DMS 273 (cell line): ENCODE results near the gene DZIP3.
"Not testable (repeated sequence)": the region's sequence is repeated elsewhere in the genome, so short reads cannot be mapped to it uniquely, and the experiment has no call there.

Experiments
- DNase-seq: peaks from one replicate; lab custom pipeline; 2025; ENCODE audit not compliant: unreplicated experiment; lab: John Stamatoyannopoulos, UW

The DZIP3 gene

DNA sequence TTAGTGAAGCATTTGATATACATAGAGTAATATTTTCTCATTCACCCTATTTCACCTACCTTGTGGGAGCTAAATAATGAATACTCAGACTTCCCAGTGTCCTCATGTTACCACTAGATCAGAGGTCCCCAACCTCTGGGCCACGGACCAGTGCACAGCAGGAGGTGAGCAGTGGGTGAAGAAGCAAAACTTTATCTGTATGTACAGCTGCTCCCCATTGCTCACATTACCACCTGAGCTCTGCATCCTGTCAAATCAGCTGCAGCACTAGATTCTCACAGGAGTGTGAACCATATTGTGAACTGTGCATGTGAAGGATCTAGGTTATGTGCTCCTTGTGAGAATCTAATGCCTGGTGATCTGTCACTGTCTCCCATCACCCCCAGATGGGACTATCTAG, 88.3 kb downstream of the DZIP3 start:
- no peak for DNase-seq

GRCh38 chr3:108692286-108692685, 102.8 kb downstream of the DZIP3 start:
- not testable (repeated sequence) for DNase-seq

GRCh38 chr3:108698461-108698860, 108.9 kb downstream of the DZIP3 start:
- no peak for DNase-seq

- no peak for DNase-seq
These were observed 115.5 kb downstream of the DZIP3 start for GRCh38 chr3:108705045-108705444.

DNA sequence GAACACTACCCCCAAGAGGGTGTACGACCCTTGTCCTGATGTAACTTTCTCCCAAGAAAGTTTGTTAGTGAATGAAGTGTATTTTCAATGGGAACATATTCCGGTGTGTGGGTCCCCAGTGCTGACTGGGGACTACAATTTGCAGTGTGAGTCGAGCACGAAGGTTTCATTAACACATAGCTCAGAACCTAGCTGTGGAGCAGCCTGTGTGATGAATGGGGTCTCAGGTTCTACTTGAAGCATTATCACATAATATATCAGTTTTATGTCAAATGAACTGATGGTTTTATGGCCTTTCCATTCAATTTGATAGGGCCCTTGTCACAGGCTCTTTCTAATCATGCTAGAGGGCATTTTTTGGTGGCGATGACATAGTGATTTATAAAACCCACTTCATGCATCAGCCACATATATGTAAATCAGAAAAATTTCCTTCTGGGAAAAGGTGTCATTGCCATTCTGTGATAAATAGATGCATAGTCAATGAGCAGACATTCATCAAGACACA, 123.5 kb downstream of the DZIP3 start:
- DNase-seq = no peak

DNA sequence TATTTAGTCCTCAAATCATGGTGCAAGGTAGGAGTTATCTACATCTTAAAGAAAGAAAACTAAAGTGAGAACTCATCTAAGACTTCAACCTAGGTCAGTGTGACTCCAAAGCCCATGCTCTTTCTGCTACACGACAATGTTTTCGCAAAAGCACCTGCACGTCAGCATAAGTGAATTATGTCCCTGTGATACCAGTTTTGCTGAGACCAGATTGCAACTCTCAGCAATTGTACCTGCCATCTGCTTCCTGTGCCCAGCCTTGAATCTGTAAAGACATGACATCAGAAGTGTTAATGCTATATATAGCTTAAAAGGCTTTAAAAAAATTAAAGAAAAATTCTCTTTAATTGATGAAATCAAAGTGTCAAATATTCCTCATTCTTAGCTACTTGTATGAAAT, 124.3 kb downstream of the DZIP3 start:
- DNase-seq = peak; percentile 18

DNA sequence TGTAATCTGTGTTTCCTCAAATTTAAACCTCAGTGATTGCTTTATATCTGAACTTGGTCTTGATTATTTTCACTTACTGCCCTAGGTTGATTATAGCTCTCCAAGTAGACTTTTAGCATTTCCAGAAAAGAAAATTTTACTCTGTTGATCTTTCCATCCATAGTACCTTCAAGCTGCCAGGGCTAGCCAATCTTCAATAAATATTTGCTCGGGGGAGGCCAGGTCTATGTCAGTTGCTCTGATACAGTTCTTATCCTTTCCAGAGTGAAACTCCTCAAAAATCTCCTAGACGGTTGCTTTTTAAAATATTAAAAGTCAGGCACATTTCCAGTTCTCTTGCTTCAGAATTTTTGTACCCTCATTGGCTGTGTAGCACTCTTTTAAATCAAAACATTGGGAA, 128.9 kb downstream of the DZIP3 start:
- DNase-seq = no peak

DNA sequence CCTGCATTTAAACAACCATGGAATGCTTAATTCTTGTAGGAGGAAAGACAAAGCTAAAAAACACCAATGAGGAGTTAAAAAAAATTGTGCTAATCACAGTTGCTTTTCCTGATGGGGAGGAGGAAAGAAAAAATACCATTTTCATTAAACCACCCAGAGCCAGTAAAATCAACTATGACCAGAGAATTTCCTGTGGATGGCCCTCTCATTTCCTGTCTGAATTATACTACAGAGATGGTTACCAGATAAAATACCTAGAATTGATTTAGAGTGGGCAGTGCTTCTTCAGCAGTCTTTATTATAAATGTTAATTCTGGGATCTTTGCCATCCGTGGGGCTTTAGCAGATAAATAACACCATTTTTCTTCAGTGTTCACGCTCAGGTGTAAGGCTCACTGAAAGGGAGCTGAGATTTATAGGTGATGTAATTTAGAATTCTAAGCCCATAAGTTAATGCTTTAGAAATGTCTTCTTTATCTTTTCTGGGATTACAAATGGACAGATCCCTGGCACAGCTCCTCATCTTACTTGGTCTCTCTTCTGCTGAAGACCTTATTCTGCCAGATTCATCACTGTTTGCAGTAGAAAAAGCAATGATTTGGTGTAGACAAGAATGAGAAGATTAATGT, 129.8 kb downstream of the DZIP3 start:
- no peak for DNase-seq

DNA sequence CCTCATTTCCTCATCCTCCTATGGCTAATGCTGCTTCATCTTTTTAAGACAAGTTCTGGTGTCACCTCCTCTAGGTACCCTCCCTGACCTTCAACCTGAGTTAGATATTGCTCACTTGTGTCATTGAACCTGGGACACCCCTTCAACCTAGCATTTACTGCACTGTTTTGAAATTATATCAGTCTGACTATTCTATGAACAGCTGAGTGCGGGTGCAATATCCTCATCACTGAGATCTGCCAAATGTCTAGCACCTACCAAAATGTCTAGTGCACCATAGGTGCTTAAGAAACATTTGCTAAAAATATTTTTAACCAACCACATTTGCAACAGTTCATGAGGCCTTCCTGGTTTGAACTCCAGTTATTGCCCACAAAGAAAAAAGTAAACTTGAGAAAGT, 133.2 kb downstream of the DZIP3 start:
- DNase-seq = no peak

DNA sequence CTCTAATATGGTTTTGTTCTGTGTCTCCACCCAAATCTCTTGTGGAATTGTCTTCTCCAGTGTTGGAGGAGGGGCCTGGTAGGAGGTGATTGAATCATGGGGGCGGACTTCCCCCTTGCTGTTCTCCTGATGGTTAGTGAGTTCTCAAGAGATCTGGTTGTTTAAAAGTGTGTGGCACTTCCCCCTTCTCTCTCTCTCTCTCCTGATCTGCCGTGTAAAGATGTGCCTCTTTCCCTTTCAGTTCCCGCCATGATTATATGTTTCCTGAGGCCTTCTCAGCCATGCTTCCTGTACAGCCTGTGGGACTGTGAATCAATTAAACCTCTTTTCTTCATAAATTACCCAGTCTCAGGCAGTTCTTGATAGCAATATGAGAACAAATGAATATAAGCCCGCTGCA, 134.6 kb downstream of the DZIP3 start:
- no peak for DNase-seq

DNA sequence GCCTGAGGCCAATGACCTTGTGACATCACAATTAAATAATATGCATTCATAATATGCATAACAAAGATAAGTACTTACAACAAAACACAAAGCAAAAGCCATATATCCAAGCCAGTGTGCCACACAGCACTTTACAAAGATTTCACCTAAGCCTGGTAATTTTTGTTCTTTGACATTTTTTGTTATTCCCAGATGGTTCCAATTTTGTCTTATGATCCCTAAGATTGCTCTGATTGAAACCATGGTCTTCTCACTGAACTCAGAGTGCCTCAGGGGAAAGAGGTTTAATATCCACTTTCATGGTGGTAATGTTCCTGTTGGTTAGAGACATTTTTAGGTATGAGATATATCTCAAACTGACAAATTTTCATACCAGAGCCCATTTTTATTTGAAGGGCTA, 138.6 kb downstream of the DZIP3 start:
- DNase-seq = no peak

- no peak for DNase-seq
These were observed 139.4 kb downstream of the DZIP3 start for GRCh38 chr3:108728934-108729333.

GRCh38 chr3:108736821-108737220, 147.3 kb downstream of the DZIP3 start:
- no peak for DNase-seq

DNA sequence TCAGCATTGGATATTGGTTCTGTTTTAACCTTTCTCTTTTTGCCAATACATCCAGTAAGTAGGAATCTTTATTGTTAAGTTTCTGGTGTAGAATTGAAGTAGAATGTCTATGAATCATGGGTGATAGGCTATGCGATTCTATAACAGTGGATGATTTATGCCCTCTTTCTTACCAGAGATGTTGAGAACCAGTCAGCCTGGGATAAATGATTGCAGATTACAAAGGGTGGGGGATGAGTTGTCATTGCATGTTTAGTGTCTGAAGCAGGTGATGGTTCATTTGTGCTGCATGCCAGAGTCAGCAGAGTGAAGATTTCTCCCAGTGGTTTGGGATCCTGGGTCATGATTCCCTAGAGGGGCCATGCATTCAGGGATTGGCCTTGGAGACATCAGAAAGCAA, 153.4 kb downstream of the DZIP3 start:
- DNase-seq = no peak
